GM21619 (cell line): ENCODE data around the gene SMU1.
"Not testable (repeated sequence)": the region's sequence is repeated elsewhere in the genome, so short reads cannot be mapped to it uniquely, and the experiment has no call there.

Source experiments
- ATAC-seq: cut with Tn5 transposase; IDR thresholded peaks from one replicate; pipeline ENCODE4 v1.9.1; 2021; ENCODE audit not compliant: unreplicated experiment

The SMU1 gene

DNA sequence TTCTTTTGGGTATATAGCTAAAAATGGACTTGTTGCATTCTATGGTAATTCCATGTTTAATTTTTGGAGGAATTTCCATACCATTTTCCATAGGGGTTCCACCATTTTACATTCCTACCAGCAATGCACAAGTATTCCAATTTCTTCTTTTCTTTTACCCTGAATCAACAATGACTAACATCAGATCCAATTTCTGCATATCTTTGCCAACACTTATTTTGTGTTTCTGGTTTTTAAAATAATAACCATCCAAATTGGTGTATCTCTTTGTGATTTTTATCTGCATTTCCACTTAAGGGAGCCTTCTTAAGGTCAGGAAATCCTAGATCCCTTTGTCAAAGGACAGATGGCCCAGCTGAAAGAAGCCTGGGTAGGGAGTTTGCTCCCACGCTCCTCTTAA, 29.5 kb upstream of the SMU1 start:
- no peak for ATAC-seq

GRCh38 chr9:33105504-33105903, 29.0 kb upstream of the SMU1 start:
- ATAC-seq, result no peak

DNA sequence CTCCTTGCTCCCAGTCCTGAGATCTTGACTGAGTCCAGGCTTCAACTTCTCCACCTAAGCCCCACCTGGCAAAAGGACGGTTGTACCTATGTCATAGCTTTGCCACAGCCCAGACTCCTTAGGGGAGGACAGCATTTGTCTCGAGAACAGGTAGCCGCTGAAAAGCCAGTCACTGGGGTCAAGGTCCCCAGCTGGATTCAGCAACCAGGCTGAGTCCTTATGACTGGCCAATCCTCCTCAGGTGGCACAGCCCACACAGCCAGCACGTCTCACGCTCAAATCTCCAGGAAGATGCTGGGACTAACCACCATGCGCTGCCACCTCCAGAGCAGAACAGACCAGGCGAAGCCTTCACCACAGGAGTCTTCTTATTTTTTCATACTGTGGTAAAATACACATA, 27.9 kb upstream of the SMU1 start:
- no peak for ATAC-seq

DNA sequence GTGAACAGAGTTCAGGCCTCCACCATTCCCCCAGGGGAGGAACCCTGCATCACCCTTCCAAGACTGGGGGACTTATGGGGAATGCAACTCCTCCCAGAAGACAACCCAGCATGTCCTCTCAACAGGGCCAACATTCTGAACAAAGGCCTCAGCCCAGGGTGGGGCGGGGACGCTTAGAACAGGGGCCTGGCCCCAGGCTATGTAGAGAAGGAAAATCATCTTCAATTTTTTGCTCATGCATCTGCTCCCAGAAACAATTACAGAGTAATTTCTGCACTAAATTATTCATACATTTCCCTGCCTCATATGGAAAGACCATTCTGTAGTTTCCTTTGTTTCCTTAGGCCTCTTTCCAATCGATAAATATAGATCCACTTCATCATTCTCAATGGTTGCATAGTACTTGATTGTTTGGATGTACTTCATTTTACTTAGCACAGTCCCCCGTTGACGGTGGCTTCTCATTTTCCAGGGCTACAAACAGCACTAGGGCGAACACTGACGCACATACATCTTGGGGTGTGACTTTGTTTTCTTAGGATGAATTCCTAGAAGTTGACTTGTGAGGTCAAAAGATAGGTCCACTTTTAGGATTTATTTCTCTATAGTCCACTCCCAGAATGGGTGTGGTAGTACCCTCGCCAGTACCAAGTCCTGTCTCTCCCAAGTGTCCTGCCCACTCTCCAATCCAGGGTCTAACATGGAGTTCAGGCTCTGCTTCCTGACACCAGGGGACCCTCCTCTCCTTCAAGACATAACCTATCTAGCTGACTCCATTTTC, 27.2 kb upstream of the SMU1 start:
- no peak for ATAC-seq

DNA sequence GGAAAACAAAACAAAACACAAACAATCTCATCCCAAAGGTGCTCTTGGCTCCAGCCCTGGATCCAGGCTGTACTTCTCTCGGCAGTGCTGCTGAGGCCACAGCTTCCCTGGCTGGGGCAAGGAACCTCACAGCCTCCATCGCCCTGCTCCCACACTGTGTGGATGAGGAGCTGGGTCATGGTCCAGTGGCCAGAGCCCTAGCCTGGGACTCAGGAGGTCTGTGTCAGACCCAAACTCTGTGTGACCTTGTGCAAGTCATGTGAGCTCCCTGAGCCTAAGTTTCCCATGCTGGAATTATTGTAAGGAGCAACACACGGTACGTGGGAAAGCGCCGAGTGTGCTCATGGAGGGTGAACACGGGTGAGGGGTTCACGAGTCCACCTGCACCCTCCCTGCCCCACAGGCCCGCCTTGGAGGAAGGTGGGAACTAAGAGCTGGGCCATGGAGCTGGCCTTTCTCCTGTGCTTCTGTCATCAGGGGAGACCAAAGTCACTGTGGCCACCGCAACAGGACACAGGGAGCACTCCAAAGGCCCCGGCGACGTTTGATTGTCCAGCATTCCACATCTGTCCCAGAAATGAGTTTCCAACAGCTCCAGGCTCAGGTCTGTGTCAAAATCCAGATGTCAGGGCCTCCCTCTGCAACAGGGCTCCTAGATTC, 26.2 kb upstream of the SMU1 start:
- ATAC-seq, result no peak

DNA sequence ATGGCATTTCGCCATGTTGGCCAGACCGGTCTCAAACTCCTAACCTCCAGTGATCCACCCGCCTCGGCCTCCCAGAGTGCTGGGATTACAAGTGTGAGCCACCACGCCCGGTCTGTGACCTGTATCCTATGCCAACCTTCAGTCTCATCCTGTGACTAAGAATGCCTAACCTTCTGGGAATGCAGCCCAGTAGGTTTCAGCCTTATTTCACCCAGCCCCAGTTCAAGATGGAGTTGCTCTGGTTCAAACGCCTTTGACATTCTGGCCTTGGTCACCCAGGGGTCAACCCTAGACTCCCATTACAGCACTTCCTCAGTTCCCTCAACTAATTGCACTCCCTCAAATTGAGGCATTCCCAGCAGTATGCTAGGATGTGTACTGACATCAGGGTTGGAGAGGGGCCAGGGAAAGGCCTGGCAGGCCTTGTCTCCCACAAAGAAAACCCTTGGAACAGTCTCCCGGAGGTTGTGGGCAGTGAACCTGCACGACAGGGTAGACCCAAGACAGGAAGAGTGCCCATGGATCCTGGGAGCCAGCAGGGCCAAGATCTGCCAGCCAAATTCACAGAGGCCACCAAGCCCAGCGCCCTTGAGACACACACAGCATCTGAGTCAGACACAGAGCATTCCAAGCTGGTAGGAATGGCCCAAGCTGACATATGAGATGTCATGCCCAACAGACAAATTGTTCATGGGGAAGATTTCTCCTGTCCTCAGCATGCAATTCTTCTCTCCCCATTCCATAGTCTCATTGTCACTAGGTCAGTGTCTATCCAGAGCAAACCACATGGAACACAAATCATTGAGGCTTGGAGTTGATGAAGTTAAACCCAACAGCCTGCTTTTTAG, 24.9 kb upstream of the SMU1 start:
- no peak for ATAC-seq

DNA sequence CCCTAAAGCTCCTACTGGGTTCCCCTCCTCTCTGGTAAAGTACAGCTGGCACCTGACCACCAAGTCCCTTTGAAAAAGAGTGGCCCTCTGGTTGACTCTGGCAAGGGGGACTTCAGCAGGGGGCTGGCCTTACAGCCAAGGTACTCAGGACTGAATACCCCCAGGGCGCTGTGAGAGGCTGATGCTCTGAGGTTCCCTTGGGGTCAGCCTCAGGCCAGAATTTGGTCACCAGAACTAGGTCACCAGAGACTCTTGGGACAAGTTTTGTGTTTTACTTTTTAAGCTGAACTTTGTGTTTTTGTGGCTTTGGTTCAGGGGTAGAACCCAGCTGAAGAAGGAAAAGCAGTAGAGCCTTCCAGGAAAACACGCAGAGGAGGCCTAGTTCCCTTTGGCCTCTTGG, 23.3 kb upstream of the SMU1 start:
- no peak for ATAC-seq

GRCh38 chr9:33097192-33097591, 20.7 kb upstream of the SMU1 start:
- no peak for ATAC-seq

GRCh38 chr9:33092634-33093033, 16.2 kb upstream of the SMU1 start:
- no peak for ATAC-seq

DNA sequence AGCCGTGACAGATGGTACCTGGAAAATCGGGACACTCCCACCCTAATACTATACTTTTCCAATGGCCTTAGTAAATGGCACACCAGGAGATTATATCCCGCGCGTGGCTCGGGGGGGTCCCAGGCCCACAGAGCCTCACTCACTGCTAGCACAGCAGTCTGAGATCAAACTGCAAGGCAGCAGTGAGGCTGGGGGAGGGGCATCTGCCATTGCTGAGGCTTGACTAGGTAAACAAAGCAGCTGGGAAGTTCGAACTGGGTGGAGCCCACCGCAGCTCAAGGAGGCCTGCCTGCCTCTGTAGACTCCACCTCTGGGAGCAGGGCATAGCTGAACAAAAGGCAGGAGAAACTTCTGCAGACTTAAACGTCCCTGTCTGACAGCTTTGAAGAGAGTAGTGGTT, 9.2 kb upstream of the SMU1 start:
- not testable (repeated sequence) for ATAC-seq

DNA sequence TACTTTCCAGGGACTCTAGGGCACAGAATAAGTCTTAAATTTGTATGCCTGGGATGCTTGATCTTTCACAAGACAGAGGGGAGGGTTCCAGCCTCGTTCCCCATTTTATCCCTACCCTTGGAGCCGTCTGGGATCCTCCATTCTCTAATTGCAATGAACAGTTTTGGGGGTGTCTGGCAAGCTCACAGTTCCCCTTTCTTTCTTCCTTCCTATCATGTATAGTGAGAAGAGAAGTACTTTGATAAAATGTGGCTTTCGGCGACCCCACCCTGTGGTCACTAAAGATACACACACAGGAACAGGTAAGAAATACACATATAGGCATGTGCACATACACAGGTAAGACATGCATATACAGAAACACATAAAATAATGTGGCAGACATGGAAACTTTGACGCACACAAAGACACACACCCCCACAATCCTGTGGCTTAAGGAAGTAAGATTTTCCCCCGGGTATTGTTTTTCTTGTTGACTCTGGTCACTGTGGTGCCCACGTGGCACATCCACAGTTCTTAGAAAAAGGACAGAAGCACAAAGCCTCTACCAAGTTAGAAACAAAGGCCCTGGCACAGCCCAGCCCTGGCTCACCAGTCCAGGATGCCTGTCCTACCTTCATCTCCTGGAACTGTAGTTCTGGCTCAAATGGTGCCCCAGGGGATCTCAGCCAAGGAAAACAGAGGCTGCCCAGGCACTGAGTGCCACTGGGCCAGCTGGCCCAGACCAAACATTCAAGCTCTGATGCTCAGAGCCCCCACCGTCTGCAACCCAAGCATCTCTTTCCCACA, 6.3 kb upstream of the SMU1 start:
- no peak for ATAC-seq

DNA sequence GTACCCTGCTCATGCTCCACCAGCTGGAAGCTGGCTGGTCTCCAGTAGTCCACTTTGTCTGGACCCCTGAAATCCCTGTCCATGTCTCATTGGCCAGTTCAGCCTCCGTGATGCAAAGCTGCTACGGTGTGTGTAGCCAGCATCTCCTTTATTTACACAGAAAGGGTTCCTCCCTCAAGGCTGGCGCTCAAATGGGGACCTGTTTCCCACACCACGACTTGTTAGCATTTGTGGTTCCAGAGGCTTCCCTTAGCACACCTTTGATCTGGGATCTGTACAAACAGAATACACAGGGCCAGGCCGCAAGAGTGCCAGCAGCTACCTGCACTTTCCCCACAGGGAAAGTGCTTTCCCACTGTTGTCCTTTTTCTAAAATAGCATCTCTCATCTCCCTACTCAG, 5.7 kb upstream of the SMU1 start:
- no peak for ATAC-seq

DNA sequence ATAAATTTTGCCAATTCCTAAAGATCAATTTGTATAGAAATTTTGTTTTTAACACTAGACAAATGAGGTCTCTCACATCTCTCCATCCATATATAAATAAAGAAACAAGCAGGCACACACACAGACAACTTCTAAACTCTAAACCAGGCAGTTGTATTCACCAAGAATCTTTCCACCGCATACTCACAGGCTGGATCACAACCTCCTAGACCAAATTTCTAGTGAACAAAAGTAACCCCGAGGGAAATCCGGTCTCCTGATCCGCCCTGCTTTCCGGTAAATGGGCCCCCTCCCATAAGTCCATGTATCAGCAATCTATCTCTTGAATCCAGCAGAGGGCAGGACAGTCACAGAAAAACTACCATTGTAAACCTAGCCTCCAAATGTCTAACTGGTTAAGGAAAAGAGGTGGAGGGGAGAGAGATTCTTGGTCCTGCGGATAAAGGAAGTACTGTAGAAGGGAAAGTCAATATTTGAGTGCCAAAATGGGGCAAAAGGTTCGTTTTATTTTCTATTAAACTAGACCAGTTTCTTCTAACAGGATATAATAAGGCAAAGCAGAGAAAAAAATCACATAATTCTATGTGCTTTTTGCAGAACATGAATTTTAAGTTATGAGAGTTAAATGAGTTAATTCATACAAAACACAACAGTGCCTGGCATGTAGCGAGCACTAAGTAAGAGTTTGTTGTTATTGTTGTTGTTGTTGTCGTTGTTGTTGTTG, 4.8 kb upstream of the SMU1 start:
- peak; percentile 29 for ATAC-seq

DNA sequence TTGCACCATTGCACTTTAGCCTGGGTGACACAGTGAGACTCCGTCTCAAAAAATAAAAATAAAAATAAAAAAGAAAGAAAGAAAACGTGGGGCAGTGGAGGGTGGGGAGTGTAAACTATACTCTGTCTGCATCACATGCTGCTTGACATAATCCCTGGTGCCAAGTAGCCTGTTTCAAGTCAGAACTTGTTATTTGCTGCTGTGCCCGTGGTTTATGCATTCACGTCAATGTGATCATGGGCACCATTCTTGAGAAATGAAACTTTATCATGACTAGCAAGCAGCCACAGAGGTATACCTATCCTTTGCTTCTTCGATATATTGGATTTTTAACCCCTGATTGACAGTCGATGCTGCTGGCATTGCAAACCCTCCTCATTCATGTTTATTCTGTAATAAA, 4.1 kb upstream of the SMU1 start:
- no peak for ATAC-seq

- ATAC-seq, result no peak
Observed at GRCh38 chr9:33068991-33069390, 7.5 kb downstream of the SMU1 start.

- ATAC-seq, result peak; percentile 72
Observed at GRCh38 chr9:33065157-33066076, 11.1 kb downstream of the SMU1 start.

DNA sequence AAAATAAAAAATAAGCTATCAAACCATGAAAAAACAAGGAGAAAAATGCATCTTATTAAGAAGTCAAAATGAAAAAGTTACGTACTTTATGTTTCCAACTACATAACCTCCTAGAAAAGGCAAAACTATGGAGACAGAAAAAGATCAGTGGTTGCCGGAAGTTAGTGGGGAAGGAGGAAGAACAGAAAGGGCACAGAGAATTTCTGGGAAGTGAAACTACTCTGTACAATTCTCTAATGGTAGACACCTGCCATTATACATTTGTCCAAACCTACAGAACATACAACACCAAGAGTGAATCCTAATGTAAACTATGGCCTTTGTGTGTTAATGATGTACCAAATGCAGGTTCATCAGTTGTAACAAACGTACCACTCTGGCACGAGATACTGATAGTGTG, 25.3 kb downstream of the SMU1 start:
- no peak for ATAC-seq

DNA sequence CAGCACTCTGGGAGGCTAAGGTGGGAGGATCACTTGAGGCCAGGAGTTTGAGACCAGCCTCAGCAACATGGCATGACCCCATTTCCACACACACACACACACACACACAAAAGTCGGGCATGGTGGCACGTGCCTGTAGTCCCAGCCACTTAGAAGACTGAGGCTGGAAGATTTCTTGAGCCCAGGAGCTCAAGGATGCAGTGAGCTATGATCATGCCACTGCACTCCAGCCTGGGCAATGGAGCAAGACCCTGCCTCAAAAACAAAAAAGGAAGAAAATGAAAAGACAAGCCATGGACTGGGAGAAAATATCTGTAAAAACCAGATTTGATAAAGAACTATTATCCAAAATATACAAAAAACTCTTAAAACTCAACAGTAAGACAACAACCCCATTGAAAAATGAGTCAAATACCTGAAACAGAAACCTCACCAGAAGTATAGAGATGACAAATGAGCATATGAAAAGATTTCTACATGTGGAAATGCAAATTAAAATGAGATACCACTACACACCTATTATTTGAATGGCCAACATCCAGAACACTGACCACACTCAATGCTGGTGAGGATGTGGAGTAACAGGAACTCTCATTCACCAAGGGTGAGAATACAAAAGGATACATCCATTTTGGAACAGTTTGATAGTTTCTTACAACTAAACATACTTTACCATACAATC, 26.7 kb downstream of the SMU1 start:
- peak; percentile 90 for ATAC-seq

DNA sequence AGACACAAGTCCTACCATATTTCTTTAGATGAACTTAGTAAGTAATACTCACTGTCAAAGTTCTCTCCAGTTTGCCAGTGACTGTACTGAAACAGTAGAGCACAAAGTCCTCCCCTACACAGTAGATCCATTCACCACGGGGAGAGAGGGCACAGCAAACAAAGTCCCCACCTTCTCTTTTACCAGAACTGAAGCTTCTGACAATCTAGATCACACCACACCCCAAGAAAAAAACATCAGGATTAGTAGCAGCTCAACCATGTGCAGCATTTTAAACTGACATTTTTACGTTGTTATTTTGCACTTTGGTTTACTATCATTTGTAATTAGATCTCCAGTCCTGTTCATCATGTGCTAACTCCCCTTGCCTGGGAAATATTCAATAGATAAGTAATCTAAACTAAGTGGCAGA, 28.4 kb downstream of the SMU1 start:
- ATAC-seq, result no peak
